IMR-90 (cell line): ENCODE measurements around the gene DIRAS2. TPM values are rescaled to one million over a fixed set of nuclear protein-coding genes. Genes with fewer than 3 reads are reported as not detected.

Experiments
- ATAC-seq: fragments of 200-7000 bp; cut with Tn5 transposase; 2 replicates; pipeline ENCODE4 v1.9.1; 2020; ENCODE audit warnings: low read depth, mild to moderate bottlenecking, moderate library complexity
- BruUV-seq: library from RNA; stranded (reverse); fragments of 400-500 nt; replicated peaks from 2 replicates; lab custom pipeline; 2021; lab: Mats Ljungman, UMichigan
- CTCF ChIA-PET: fragments of 300-600 bp; formaldehyde crosslinking; extraction: SDS; loops from one replicate; lab custom pipeline; 2021; ENCODE audit warnings: antibody characterized with exemption; lab: Yijun Ruan, JAX
- POLR2A ChIA-PET: fragments of 300-600 bp; sonication (Branson Sonifier 250); formaldehyde crosslinking; loops from one replicate; lab custom pipeline; 2022; ENCODE audit warnings: antibody characterized with exemption; ENCODE audit not compliant: unreplicated experiment; lab: Charles Lee
- DNase-seq: peaks from one replicate; pipeline ENCODE4 v3.0.0; 2013
- H2AFZ ChIP-seq: replicated peaks from 2 replicates; pipeline ENCODE3; 2013; ENCODE audit warnings: low read length, mild to moderate bottlenecking; ENCODE audit not compliant: poor library complexity
- H2AK5ac ChIP-seq: 2 replicates; pipeline ENCODE4 v1.6.1; 2013; ENCODE audit warnings: low read depth, low read length, inconsistent platforms
- H2AK9ac ChIP-seq: replicated peaks from 2 replicates; pipeline ENCODE3; 2013; ENCODE audit warnings: mild to moderate bottlenecking, low read depth, low read length, moderate library complexity; ENCODE audit not compliant: poor library complexity
- H2BK120ac ChIP-seq: 2 replicates; pipeline ENCODE4 v1.6.1; 2013; ENCODE audit warnings: low read depth, low read length, inconsistent platforms
- H2BK15ac ChIP-seq: 3 replicates; pipeline ENCODE4 v1.6.1; 2013; ENCODE audit warnings: low read depth, low read length, inconsistent platforms
- H2BK20ac ChIP-seq: 2 replicates; pipeline ENCODE4 v1.6.1; 2013; ENCODE audit warnings: low read depth, mild to moderate bottlenecking, inconsistent platforms, low read length, moderate library complexity
- H2BK5ac ChIP-seq: 2 replicates; pipeline ENCODE4 v1.6.1; 2013; ENCODE audit warnings: mild to moderate bottlenecking, low read depth, low read length, inconsistent platforms; ENCODE audit not compliant: poor library complexity, severe bottlenecking
- H3K14ac ChIP-seq: replicated peaks from 2 replicates; pipeline ENCODE4 v1.6.1; 2013; ENCODE audit warnings: low read depth, low read length, inconsistent platforms
- H3K18ac ChIP-seq: 2 replicates; pipeline ENCODE4 v1.6.1; 2013; ENCODE audit warnings: low read depth, low read length, control low read depth
- H3K23ac ChIP-seq: 2 replicates; pipeline ENCODE4 v1.6.1; 2013; ENCODE audit warnings: low read depth, low read length, inconsistent platforms
- H3K27ac ChIP-seq: 2 replicates; pipeline ENCODE4 v1.5.1; 2013; ENCODE audit warnings: mild to moderate bottlenecking, control low read depth, low read length; ENCODE audit not compliant: insufficient read depth
- H3K27me3 ChIP-seq: 2 replicates; pipeline ENCODE4 v1.6.1; 2013; ENCODE audit warnings: low read length; ENCODE audit not compliant: control insufficient read depth, insufficient read depth
- H3K36me3 ChIP-seq: 2 replicates; pipeline ENCODE4 v1.6.1; 2013; ENCODE audit warnings: low read length, mixed read lengths; ENCODE audit not compliant: control insufficient read depth, insufficient read depth
- H3K4ac ChIP-seq: 2 replicates; pipeline ENCODE4 v1.6.1; 2013; ENCODE audit warnings: low read depth, low read length, inconsistent platforms
- H3K4me1 ChIP-seq: 2 replicates; pipeline ENCODE4 v1.6.1; 2013; ENCODE audit warnings: low read length, mixed read lengths; ENCODE audit not compliant: control insufficient read depth, insufficient read depth
- H3K4me2 ChIP-seq: 2 replicates; pipeline ENCODE4 v1.6.1; 2013; ENCODE audit warnings: low read depth, mild to moderate bottlenecking, control low read depth, low read length, moderate library complexity
- H3K4me3 ChIP-seq: 2 replicates; pipeline ENCODE4 v1.5.1; 2013; ENCODE audit warnings: low read depth, mild to moderate bottlenecking, control low read depth, low read length, moderate library complexity; ENCODE audit not compliant: insufficient read depth
- H3K56ac ChIP-seq: 2 replicates; pipeline ENCODE4 v1.6.1; 2013; ENCODE audit warnings: low read length, inconsistent platforms; ENCODE audit not compliant: insufficient read depth; ENCODE audit errors: extremely low read depth
- H3K79me1 ChIP-seq, 2 experiments: 2 replicates each; pipeline ENCODE4 v1.6.1; 2013; ENCODE audit warnings: low read length in 2 of 2, inconsistent platforms in 1 of 2, low read depth in 1 of 2
- H3K9ac ChIP-seq: 2 replicates; pipeline ENCODE4 v1.6.1; 2013; ENCODE audit warnings: low read depth, low read length, control low read depth
- H3K9me1 ChIP-seq: 2 replicates; pipeline ENCODE4 v1.6.1; 2013; ENCODE audit warnings: low read length, inconsistent platforms; ENCODE audit not compliant: insufficient read depth
- H3K9me3 ChIP-seq: 2 replicates; pipeline ENCODE4 v1.6.1; 2013; ENCODE audit warnings: low read length; ENCODE audit not compliant: control insufficient read depth, insufficient read depth
- H4K20me1 ChIP-seq: 2 replicates; pipeline ENCODE4 v1.6.1; 2013; ENCODE audit warnings: low read length, inconsistent platforms; ENCODE audit not compliant: insufficient read depth
- H4K5ac ChIP-seq: 2 replicates; pipeline ENCODE4 v1.6.1; 2013; ENCODE audit warnings: mild to moderate bottlenecking, low read depth, low read length, control low read depth
- H4K8ac ChIP-seq, 2 experiments: 2 replicates each; pipeline ENCODE4 v1.6.1; 2013; ENCODE audit warnings: low read depth in 2 of 2, low read length in 2 of 2, control low read depth in 1 of 2, inconsistent platforms in 1 of 2
- H4K91ac ChIP-seq: 2 replicates; pipeline ENCODE4 v1.6.1; 2013; ENCODE audit warnings: low read depth, low read length, inconsistent platforms; ENCODE audit not compliant: insufficient read depth
- BHLHE40 ChIP-seq: fragments of 150-350 bp; IDR thresholded peaks from 2 replicates; pipeline ENCODE4 v1.6.1; 2016; ENCODE audit warnings: mild to moderate bottlenecking, low read depth, low read length
- CTCF ChIP-seq: conservative IDR thresholded peaks from 2 replicates; pipeline ENCODE4 v1.5.1; 2012; ENCODE audit warnings: mild to moderate bottlenecking, low read depth, low read length, improper control_type of control experiment
- MAFK ChIP-seq: IDR thresholded peaks from 2 replicates; pipeline ENCODE4 v1.6.1; 2012; ENCODE audit warnings: low read depth, low read length, improper control_type of control experiment
- MXI1 ChIP-seq: IDR thresholded peaks from 2 replicates; pipeline ENCODE4 v1.6.1; 2012; ENCODE audit warnings: low read depth, mild to moderate bottlenecking, low read length, moderate library complexity, borderline replicate concordance
- NFE2L2 ChIP-seq: fragments of 150-350 bp; IDR thresholded peaks from 2 replicates; pipeline ENCODE4 v1.6.1; 2016; ENCODE audit warnings: low read depth, mild to moderate bottlenecking, low read length
- POLR2A ChIP-seq: IDR thresholded peaks from 2 replicates; pipeline ENCODE4 v1.6.1; 2012; ENCODE audit warnings: mild to moderate bottlenecking, low read depth, low read length
- RCOR1 ChIP-seq: IDR thresholded peaks from 2 replicates; pipeline ENCODE4 v1.6.1; 2012; ENCODE audit warnings: mild to moderate bottlenecking, low read length, improper control_type of control experiment; ENCODE audit not compliant: insufficient replicate concordance
- RFX5 ChIP-seq: IDR thresholded peaks from 2 replicates; pipeline ENCODE4 v1.8.0; 2012; ENCODE audit warnings: low read depth, mild to moderate bottlenecking, low read length, moderate library complexity
- USF2 ChIP-seq: fragments of 150-350 bp; IDR thresholded peaks from 2 replicates; pipeline ENCODE4 v1.6.1; 2017; ENCODE audit warnings: mild to moderate bottlenecking, antibody characterized with exemption, low read length, low read depth
- WGBS, 2 experiments: methylation state at CpG; one replicate each; pipeline versions ENCODE4 v1.1.5 to v1.1.7; 2013; ENCODE audit warnings: missing lambda C conversion rate in 2 of 2; ENCODE audit not compliant: insufficient read length in 1 of 2; ENCODE audit errors: extremely low coverage in 2 of 2; 5-methylcytosine and 5-hydroxymethylcytosine counted together
- dilution Hi-C: fragments of 300-500 bp; cut with HindIII; formaldehyde crosslinking; loops from one replicate; pipeline ENCODE4 v1.14.3; 2018; ENCODE audit warnings: low sequenced_read_pairs; ENCODE audit not compliant: unreplicated experiment
- in situ Hi-C: fragments of 300-500 bp; cut with MboI; formaldehyde crosslinking; loops from 3 replicates; pipeline ENCODE4 v1.14.3; 2019; ENCODE audit warnings: low sequenced_read_pairs, inconsistent platforms, mixed read lengths
- intact Hi-C: fragments of 100-400 bp; cut with micrococcal nuclease; formaldehyde crosslinking; loops from 2 replicates; pipeline ENCODE4 v1.10.0; 2022
- polyA plus RNA-seq, 3 experiments: library from polyadenylated mRNA; depleted of rRNA; stranded (reverse); fragments of >200 nt; gene quantifications; 2 replicates each; pipeline ENCODE4 v1.2.3, GENCODE V29; 2012; ENCODE audit warnings: low replicate concordance in 1 of 3
- total RNA-seq: library from RNA; depleted of rRNA; stranded (reverse); fragments of >200 nt; gene quantifications from 2 replicates; pipeline ENCODE4 v1.2.3, GENCODE V29; 2012

The DIRAS2 gene
- total and polyA plus RNA-seq, 2 of the 4 experiments (the other 2 are of a cell fraction): not detected

- no peaks in the 10 kb centered on the region; the same call in 1 of the 2 replicates for H3K27me3 ChIP-seq
- H3K18ac ChIP-seq: no peak overlapping the region
- no peak overlapping the region for H3K4me3 ChIP-seq
- H4K20me1 ChIP-seq: no peaks in the 10 kb centered on the region
- H3K79me1 ChIP-seq: no peaks in the 10 kb centered on the region
- H3K9me1 ChIP-seq: no peaks in the 10 kb centered on the region
- no peak overlapping the region for H2AK9ac ChIP-seq
- no peak overlapping the region for H2AK5ac ChIP-seq
- H2BK15ac ChIP-seq: no peak overlapping the region
- in situ Hi-C loops (no loop called here), intact Hi-C loops (no loop called here), dilution Hi-C loops (no loop called here)
- no peak overlapping the region for H3K56ac ChIP-seq
- H3K4me2 ChIP-seq: no peak overlapping the region
- no peak overlapping the region for H2BK5ac ChIP-seq
- ChIA-PET POLR2A (no interaction called here), CTCF (no interaction called here)
- no peaks in the 10 kb centered on the region for H3K4me1 ChIP-seq
- no peak overlapping the region for H3K14ac ChIP-seq
- H2BK120ac ChIP-seq: no peak overlapping the region
- H2AFZ ChIP-seq: no peak overlapping the region
- DNase-seq: no peak
- H3K9ac ChIP-seq: no peak overlapping the region
- no peak for TF ChIP-seq BHLHE40
- TF ChIP-seq MAFK: no peak
- no peak for TF ChIP-seq MXI1
- TF ChIP-seq RFX5: no peak
- no peak for TF ChIP-seq USF2
- no peak for TF ChIP-seq RCOR1
- TF ChIP-seq CTCF: no peak
- no peak for TF ChIP-seq NFE2L2
- no peak for TF ChIP-seq POLR2A
- no peak overlapping the region for H4K5ac ChIP-seq
- H4K91ac ChIP-seq: no peak overlapping the region
- H3K27ac ChIP-seq: no peak overlapping the region
- H3K23ac ChIP-seq: no peak overlapping the region
- H3K4ac ChIP-seq: no peak overlapping the region
- no peak overlapping the region for H4K8ac ChIP-seq
- H2BK20ac ChIP-seq: no peak overlapping the region
- ATAC-seq: no peak
- H3K36me3 ChIP-seq: no peaks in the 10 kb centered on the region
- no CpG with 5 or more reads among the region's 7 CpGs for WGBS, 2 experiments
- H3K9me3 ChIP-seq: no peaks in the 10 kb centered on the region
- BruUV-seq: no TSS peak
Measured at GRCh38 chr9:90611121-90611520, 31.5 kb downstream of the DIRAS2 start.
